ENCODE measurements around the gene MPHOSPH8. TPM values are rescaled to one million over a fixed set of nuclear protein-coding genes. Genes with fewer than 3 reads are reported as not detected.

The MPHOSPH8 gene
- total and polyA plus RNA-seq, 3 experiments from 2014 or later: 22.4 to 41.0 (median 40.8) TPM

Other genes with a start within 250 kb of the MPHOSPH8 start
- gene TPTE2, start 72.1 kb upstream of the MPHOSPH8 start, total RNA-seq: not detected
- not detected for gene TPTE2, start 72.1 kb upstream of the MPHOSPH8 start, polyA plus RNA-seq
- gene PSPC1, start 149.3 kb downstream of the MPHOSPH8 start, total RNA-seq: 100 to 1,000 TPM; 104 to 112 TPM
- 33.0 TPM for gene PSPC1, start 149.3 kb downstream of the MPHOSPH8 start, polyA plus RNA-seq
- 10 to 100 TPM; 11.9 to 12.2 TPM for gene ZMYM5, start 230.0 kb downstream of the MPHOSPH8 start, total RNA-seq
- 26.8 TPM for gene ZMYM5, start 230.0 kb downstream of the MPHOSPH8 start, polyA plus RNA-seq

Measured in CD8-positive, alpha-beta memory T cell (primary cell).